Stimulated activated CD4-positive, alpha-beta T cell treated with anti-CD3 and anti-CD28 coated beads, Interleukin-15, amount 100 ng/mL, for 24 hours (primary cell): Measurements from ENCODE around the gene CANT1.
"Not testable (repeated sequence)": the region's sequence is repeated elsewhere in the genome, so short reads cannot be mapped to it uniquely, and the experiment has no call there.

ENCODE experiments used
- DNase-seq: peaks from one replicate; pipeline ENCODE4 v3.0.0-alpha.2; 2020

CANT1 gene

DNA sequence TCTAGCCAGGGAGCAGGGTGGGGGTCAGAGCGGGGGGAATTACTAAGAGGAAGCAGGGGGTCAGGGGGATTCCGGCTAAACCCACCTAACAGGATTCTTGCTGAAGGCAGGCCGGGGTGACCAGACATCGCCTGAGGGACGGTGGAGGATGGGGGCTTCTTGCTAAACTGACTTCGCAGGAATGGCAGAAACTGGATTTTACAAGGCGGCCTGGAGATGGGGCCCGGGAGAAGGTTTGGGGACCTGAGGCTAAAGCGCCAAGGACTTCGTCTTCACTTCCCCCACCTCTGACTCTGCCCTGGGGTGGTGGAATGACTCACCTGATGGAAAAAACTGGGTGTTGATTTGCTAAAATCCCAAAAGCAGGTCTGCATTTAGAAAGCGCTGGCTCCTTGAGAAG is 53.3 kb downstream of the CANT1 start:
- no peak for DNase-seq

DNA sequence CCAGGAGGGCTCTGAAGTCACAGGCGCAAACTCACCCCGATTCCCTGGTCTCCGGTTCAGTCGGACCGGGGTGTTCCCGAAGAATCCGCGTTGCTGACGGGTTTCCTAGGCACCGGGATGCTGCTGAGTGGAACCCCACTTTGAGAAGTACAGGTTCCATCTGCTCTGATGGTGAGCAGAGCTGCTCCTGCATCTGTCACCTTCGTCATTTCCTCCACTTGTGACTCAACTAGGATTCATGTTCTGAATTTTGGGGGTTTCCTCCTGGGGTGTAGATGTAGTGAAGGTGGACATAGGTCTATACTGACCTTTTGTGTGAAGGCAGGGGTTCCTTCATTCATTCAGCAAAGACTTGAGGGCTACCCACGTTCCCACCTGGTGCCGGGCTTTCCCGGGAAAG is 54.9 kb downstream of the CANT1 start:
- DNase-seq = no peak

DNA sequence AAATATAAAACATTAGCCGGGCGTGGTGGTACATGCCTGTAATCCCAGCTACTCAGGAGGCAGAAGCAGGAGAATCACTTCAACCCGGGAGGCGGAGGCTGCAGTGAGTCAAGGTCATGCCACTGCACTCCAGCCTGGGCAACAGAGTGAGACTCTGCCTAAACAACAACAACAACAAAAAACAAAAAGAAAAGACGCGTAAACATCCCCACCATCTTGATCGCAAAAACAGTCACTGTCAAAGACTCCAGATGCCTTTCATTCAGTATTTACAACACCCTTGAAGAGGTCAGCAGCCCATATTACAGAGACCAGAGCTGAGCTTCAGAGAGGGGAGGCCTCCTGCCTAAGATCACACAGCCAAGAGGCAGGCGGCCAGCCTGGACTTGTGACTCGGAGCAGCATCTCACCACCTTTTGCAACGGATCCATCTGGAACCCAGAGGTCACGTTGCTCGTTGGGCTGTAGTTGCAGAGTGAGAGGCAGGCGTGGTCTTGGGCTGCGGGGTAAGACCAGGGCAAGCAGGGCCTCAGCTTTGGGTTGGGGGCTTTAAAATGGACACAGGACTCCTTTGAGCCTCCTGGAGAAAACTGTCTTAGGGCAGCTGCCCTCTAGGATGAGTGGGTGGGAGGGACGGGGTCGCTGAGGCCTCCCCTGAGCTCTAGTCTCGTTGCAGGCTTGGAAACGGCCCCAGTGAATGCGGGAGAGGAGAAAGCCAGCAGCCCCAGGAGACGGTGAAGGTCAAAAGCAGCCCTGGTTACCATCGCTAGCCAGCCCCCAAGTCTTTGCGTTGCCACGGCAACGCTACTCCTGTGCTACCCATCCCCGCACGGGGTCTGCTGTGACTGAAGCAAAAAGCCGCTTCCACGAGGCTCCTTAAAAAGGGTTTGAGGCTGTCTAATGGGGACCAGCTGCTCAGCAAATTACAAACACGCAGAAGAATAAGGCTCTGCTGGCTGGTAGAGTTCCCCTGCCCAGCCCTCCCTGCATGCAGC is 55.9 kb downstream of the CANT1 start:
- DNase-seq = no peak

DNA sequence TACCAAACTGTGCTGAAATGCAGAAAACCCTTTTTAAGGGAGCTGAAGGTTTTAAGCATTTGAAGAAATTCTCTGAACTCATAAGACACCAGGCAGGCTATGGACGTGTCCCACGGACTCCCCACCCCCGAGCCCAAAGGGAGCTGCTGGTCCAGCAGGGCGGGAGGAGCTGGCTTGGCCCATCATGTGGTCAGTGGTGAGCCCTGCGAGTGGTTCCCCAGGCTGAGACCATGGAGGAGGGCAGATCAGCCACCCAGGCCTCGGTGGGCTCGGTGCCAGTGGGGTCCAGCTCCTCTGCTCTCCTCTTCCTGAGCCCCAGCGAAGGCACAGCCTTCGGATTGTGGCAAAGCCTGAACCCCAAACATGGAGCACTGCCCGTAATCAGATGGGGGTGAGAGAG is 56.9 kb downstream of the CANT1 start:
- DNase-seq = no peak

DNA sequence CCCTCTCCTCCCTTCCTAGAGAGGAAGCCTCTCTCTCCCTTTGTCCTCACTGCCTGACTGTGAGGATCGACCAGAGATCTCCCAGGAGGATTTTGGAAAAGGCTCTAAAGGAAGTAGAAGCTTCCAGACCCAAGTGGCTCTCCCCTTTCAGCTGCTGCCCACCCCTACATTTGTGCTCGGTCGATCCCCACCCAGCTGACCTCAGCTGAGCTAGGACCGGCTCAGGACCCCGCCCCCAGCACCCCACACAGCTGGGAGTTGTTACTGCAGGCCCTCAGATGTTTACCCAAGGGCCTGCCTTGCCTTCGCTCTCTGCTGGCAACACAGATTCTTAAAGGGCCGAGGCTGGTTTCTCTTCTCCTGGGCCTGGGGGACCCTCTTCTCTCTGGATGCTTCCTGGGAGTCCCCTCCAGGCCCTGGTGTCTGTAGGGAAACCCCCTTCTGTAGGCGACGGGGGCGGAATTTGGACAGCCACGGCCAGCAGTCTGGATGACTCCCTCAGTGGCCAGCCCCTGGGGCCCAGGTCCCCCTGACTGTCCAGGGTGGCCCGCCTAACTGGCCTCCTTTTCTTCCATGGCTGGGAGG is 57.5 kb downstream of the CANT1 start:
- DNase-seq = no peak

DNA sequence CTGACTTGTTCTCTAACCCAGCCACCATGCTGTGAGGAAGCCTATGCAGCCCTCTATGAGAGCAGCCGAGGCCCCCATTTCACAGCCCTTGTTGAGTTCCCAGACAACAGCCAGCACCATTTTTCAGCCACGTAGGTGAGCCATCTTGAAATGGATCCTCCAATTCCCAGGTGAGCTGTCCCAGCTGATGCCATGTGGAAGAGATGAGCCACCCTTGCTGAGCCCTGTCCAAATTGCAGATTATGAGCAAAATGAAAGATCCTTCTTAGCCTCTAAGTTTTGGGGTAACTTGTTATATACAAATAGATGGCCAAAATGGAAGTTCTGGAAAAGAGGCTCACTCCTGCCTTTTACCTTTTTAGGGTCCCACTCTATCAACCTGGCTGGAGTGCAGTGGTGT is 58.7 kb downstream of the CANT1 start:
- no peak for DNase-seq

DNA sequence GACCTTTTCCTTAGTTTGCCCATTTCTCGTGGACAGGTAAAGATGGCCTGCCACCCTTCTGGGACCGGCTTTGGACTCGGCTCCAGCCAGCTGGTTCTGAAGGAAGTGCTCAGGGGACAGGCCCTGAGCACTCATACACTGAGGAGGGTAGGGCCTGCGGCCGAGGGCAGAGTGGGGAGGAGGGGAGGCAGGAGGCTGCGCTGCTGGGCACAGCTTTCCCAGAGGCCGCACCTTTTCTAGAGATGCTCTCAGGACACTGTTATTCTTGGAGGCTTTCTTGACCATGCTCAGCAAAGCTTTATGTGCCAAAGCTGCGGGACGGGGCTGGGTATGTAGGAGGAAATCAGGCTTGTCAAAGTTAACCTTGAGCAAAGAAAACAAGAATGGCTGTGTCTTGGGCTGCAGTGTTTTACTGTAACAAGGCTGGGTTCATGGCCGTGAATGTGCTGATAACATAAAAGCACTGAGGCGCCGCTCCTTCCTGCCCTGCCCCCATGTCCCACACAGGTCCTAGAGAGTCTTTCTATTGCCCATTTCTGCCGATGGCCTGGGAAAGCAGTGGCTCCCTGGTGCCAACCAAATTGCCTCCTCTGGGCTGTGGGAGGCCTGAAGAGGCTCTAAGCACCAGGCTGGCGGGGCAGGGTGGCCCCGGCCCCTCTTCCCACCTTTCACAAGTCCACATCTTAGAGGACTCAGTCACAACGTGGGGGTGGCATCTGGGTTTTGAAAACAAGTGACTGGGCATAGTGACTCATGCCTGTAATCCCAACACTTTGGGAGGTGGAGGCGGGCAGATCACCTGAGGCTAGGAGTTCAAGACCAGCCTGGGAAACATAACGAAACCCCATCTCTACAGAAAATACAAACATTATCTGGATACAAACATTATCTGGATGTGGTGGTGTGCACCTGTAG is 62.1 kb downstream of the CANT1 start:
- no peak for DNase-seq

DNA sequence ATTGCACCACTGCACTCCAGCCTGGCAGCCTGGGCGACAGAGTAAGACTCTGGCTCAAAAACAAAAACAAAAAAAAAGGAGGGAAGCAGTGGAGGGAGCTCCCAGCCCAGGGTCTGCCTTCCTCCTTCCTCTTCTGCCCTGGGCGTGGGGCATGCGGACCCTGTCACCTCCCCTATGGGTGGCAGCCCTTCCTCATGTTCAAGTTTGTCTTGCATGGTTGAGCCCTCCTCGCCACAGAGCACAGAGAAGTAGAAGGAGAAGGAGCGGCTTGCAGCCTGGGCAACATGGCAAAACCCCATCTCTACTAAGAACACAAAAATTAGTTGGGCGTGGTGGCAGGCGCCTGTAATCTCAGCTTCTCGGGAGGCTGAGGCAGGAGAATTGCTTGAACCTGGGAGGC is 62.9 kb downstream of the CANT1 start:
- DNase-seq = no peak

DNA sequence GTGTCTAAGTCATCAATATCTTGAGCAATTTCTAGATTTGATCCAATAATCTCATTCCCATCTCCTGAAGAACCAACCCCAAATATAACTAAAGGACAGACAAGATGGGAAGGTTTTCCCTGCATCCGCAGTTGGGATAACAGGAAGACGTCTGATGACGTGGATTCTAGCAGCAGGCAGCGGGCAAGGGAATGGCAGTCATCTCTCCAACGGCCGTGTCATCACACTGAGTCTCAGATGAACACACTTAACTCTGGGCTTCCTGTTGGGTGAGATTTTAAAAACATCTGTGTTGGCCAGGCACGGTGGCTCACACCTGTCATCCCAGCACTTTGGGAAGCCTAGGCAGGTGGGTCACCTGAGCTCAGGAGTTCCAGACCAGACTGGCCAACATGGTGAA is 63.4 kb downstream of the CANT1 start:
- no peak for DNase-seq

DNA sequence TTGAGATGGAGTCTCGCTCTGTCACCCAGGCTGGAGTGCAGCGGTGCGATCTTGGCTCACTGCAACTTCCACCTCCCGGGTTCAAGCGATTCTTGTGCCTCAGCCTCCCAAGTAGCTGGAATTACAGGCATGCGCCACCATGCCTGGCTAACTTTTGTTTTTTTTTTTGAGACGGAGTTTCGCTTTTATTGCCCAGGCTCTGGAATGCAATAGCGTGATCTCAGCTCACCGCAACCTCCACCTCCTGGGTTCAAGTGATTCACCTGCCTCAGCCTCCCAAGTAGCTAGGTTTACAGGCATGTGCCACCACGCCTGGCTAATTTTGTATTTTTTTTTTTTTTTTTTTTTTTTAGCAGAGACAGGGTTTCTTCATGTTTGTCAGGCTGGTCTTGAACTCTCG is 64.1 kb downstream of the CANT1 start:
- not testable (repeated sequence) for DNase-seq

DNA sequence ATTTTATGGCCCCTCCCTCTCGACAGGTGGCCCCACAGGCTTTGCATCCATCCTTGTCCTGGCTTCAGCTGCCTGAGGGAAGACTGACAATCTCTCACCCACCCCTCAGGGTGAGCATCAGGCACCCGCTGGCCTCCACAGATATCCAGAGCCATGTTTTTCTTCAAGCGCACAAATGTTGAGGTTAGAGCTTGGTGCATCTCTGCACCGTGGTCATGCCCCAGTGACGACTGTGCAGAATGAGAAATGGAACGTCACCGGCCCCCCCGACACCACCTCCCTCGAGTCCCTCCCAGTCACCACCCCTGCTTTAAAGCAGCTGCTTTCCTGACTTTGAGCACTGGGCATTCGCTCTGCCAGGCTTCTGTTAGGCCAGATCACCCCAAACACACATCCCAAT is 64.6 kb downstream of the CANT1 start:
- no peak for DNase-seq

DNA sequence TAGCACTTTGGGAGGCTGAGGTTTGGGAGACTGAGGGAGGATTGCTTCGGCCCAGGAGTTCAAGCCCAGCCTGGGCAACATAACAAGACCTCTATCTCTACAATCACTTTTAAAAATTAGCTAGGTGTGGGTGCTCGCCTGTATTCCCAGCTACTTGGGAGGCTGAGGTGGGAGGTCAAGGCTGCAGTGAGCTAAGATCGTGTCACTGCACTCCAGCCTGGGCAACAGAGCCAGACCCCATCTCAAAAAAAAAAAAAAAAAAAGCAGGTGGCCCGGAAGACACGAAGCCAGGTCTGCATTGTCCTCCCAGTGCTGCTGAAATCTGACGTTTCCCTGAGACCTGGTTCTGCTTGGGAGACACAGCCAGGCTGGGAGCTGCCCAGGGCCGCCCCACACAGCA is 65.5 kb downstream of the CANT1 start:
- no peak for DNase-seq
